Loucy (cell line): ENCODE measurements around the gene KIAA0930.

Experiments used
- H2AFZ ChIP-seq: fragments of 200-600 bp; sonication (generic); 2 replicates; pipeline ENCODE4 v1.6.0; 2016; ENCODE audit warnings: antibody characterized with exemption, mild to moderate bottlenecking, low read length, moderate library complexity
- H3F3A ChIP-seq: fragments of 200-600 bp; 2 replicates; pipeline ENCODE4 v1.6.0; 2016; ENCODE audit warnings: antibody characterized with exemption, low read depth, mild to moderate bottlenecking
- H3K27me3 ChIP-seq: fragments of 200-600 bp; sonication (generic); 2 replicates; pipeline ENCODE4 v1.6.1; 2014; ENCODE audit warnings: low read length, mild to moderate bottlenecking; ENCODE audit not compliant: insufficient read depth, poor library complexity, severe bottlenecking
- H3K36me3 ChIP-seq: fragments of 200-600 bp; sonication (generic); 2 replicates; pipeline ENCODE4 v1.6.1; 2016; ENCODE audit warnings: low read length; ENCODE audit not compliant: insufficient read depth
- H3K4me1 ChIP-seq: fragments of 200-600 bp; sonication (generic); 2 replicates; pipeline ENCODE4 v1.5.1; 2014; ENCODE audit warnings: low read length, mild to moderate bottlenecking; ENCODE audit not compliant: insufficient read depth, poor library complexity, severe bottlenecking
- H3K4me2 ChIP-seq: fragments of 200-600 bp; sonication (generic); 2 replicates; pipeline ENCODE4 v1.6.0; 2014; ENCODE audit warnings: antibody characterized with exemption, low read length, low read depth, mild to moderate bottlenecking; ENCODE audit not compliant: poor library complexity, severe bottlenecking
- H3K4me3 ChIP-seq: fragments of 200-600 bp; sonication (generic); 2 replicates; pipeline ENCODE4 v1.5.1; 2014; ENCODE audit warnings: low read length, mild to moderate bottlenecking, mixed read lengths; ENCODE audit not compliant: poor library complexity, severe bottlenecking
- H3K79me2 ChIP-seq: fragments of 200-600 bp; sonication (generic); 2 replicates; pipeline ENCODE4 v1.6.1; 2014; ENCODE audit warnings: low read length; ENCODE audit not compliant: insufficient read depth
- H3K9ac ChIP-seq: fragments of 200-600 bp; sonication (generic); 2 replicates; pipeline ENCODE4 v1.6.0; 2014; ENCODE audit warnings: mild to moderate bottlenecking, low read depth, low read length, moderate library complexity; ENCODE audit not compliant: poor library complexity, severe bottlenecking
- H3K9me2 ChIP-seq: fragments of 200-600 bp; sonication (generic); replicated peaks from 2 replicates; pipeline ENCODE4 v1.6.1; 2016; ENCODE audit warnings: low read depth, low read length, mixed read lengths
- H3K9me3 ChIP-seq: fragments of 200-600 bp; sonication (generic); 2 replicates; pipeline ENCODE4 v1.6.1; 2014; ENCODE audit warnings: mild to moderate bottlenecking, antibody characterized with exemption, low read length, low read depth; ENCODE audit not compliant: insufficient read depth
- H4K20me1 ChIP-seq: fragments of 200-600 bp; sonication (generic); 2 replicates; pipeline ENCODE4 v1.6.0; 2014; ENCODE audit warnings: antibody characterized with exemption, low read length, mild to moderate bottlenecking; ENCODE audit not compliant: insufficient read depth, poor library complexity, severe bottlenecking
- EZH2phosphoT487 ChIP-seq: fragments of 200-600 bp; IDR thresholded peaks from 2 replicates; pipeline ENCODE4 v1.6.1; 2018; ENCODE audit warnings: antibody characterized with exemption, mild to moderate bottlenecking, moderate library complexity, borderline replicate concordance
- TF ChIP-seq, protein P1 (sequence below): fragments of 200-600 bp; sonication (generic); conservative IDR thresholded peaks from 2 replicates; pipeline ENCODE4 v1.5.1; 2014; ENCODE audit warnings: mild to moderate bottlenecking, antibody characterized with exemption, low read length

Gene KIAA0930

GRCh38 chr22:45162531-45162930, 78.2 kb downstream of the KIAA0930 start:
- H3K4me3 ChIP-seq: peak overlapping the region; percentile 87
- TF ChIP-seq EZH2phosphoT487: no peak
- TF ChIP-seq, protein P1, sequence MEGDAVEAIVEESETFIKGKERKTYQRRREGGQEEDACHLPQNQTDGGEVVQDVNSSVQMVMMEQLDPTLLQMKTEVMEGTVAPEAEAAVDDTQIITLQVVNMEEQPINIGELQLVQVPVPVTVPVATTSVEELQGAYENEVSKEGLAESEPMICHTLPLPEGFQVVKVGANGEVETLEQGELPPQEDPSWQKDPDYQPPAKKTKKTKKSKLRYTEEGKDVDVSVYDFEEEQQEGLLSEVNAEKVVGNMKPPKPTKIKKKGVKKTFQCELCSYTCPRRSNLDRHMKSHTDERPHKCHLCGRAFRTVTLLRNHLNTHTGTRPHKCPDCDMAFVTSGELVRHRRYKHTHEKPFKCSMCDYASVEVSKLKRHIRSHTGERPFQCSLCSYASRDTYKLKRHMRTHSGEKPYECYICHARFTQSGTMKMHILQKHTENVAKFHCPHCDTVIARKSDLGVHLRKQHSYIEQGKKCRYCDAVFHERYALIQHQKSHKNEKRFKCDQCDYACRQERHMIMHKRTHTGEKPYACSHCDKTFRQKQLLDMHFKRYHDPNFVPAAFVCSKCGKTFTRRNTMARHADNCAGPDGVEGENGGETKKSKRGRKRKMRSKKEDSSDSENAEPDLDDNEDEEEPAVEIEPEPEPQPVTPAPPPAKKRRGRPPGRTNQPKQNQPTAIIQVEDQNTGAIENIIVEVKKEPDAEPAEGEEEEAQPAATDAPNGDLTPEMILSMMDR: no peak
- H3K9me3 ChIP-seq: no peaks in the 10 kb centered on the region
- H4K20me1 ChIP-seq: peaks cover 40% of the 10 kb centered on the region
- peak overlapping the region; percentile 87 for H3K9ac ChIP-seq
- no peaks in the 10 kb centered on the region for H3F3A ChIP-seq
- no peaks in the 10 kb centered on the region; the same call in 1 of the 2 replicates for H3K36me3 ChIP-seq
- H3K27me3 ChIP-seq: no peaks in the 10 kb centered on the region
- peaks cover 82% of the 10 kb centered on the region for H3K79me2 ChIP-seq
- peaks cover 76% of the 10 kb centered on the region for H3K4me1 ChIP-seq
- no peaks in the 10 kb centered on the region for H3K9me2 ChIP-seq
- peak overlapping the region; percentile 84 for H3K4me2 ChIP-seq
- no peak overlapping the region for H2AFZ ChIP-seq

GRCh38 chr22:45159652-45160462, 80.8 kb downstream of the KIAA0930 start:
- H3K4me3 ChIP-seq: peak overlapping the region; percentile 31
- no peaks in the 10 kb centered on the region for H3K9me3 ChIP-seq

DNA sequence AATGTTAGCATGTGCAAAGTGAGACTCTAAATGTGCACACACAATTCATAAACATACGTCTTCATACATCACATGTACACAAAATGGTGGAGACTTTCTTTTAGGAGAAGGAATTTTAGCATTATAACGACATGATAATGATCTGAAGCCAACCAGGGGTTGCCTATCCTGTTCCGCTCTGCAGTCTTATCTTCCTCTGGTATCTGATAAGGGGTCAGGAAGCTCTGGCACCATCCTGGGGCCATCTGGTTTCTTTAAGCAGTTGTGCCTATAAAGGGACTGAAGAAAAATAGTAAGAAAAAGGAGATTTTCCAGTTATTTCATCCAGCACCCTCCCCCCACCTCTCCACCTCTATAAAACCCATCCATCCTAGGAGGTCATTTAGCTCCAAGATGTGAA, 82.8 kb downstream of the KIAA0930 start:
- no peak overlapping the region for H3K9ac ChIP-seq
- H4K20me1 ChIP-seq: peaks cover 10% of the 10 kb centered on the region
- no peak overlapping the region for H3K4me2 ChIP-seq
- H3K9me3 ChIP-seq: no peaks in the 10 kb centered on the region
- H3K79me2 ChIP-seq: peaks cover 40% of the 10 kb centered on the region
- H3K27me3 ChIP-seq: no peaks in the 10 kb centered on the region
- no peaks in the 10 kb centered on the region for H3K36me3 ChIP-seq
- no peak overlapping the region for H2AFZ ChIP-seq
- H3K4me1 ChIP-seq: peaks cover 46% of the 10 kb centered on the region
- H3F3A ChIP-seq: no peaks in the 10 kb centered on the region
- no peaks in the 10 kb centered on the region for H3K9me2 ChIP-seq
- TF ChIP-seq, protein P1: no peak
- no peak for TF ChIP-seq EZH2phosphoT487
- H3K4me3 ChIP-seq: no peak overlapping the region

More at GRCh38 chr22:45159652-45160462, 80.8 kb downstream of the KIAA0930 start:
- Histone ChIP-seq H3K4me1 (peaks cover 50% of the 10 kb centered on the region), H3F3A (no peaks in the 10 kb centered on the region), H4K20me1 (peaks cover 14% of the 10 kb centered on the region), H2AFZ (no peak overlapping the region), H3K4me2 (peak overlapping the region; percentile 84), H3K9me2 (no peaks in the 10 kb centered on the region), H3K27me3 (no peaks in the 10 kb centered on the region), H3K79me2 (peaks cover 55% of the 10 kb centered on the region), H3K36me3 (no peaks in the 10 kb centered on the region), H3K9ac (peak overlapping the region; percentile 51)
- TF ChIP-seq EZH2phosphoT487: no peak
- TF ChIP-seq, protein P1: peak; percentile 17; the same call in 1 of the 2 replicates
